Omental fat pad (tissue), 4 donors: ENCODE results near the gene ITGA1. TPM values are rescaled to one million over a fixed set of nuclear protein-coding genes. Genes with fewer than 3 reads are reported as not detected.
A peak's percentile ranks its signal among the peaks of the same experiment; 100 is the strongest.

Experiments
- ATAC-seq: fragments of 150-250 bp; one replicate; pipeline ENCODE4 v1.9.1; 2016; ENCODE audit warnings: mild to moderate bottlenecking, moderate library complexity; ENCODE audit not compliant: low FRiP score
- DNase-seq: peaks from one replicate; pipeline ENCODE4 v3.0.0-alpha.2; 2019; ENCODE audit warnings: low spot score
- total RNA-seq, 4 donors: library from RNA; depleted of rRNA; stranded (reverse); fragments of >200 nt; gene quantifications; one replicate each; pipeline ENCODE4 v1.1.0, GENCODE V29; 2016
- TF ChIP-seq, protein P1 (sequence below), 3 donors: fragments of 450-650 bp; IDR thresholded peaks; one replicate each; pipeline ENCODE4 v1.5.1; 2016 to 2017; ENCODE audit warnings: antibody characterized with exemption in 3 of 3, mild to moderate bottlenecking in 3 of 3, moderate library complexity in 2 of 3

ITGA1 gene
- total RNA-seq, 4 donors from 2014 or later: 23.0 to 181 (median 55.0) TPM

DNA sequence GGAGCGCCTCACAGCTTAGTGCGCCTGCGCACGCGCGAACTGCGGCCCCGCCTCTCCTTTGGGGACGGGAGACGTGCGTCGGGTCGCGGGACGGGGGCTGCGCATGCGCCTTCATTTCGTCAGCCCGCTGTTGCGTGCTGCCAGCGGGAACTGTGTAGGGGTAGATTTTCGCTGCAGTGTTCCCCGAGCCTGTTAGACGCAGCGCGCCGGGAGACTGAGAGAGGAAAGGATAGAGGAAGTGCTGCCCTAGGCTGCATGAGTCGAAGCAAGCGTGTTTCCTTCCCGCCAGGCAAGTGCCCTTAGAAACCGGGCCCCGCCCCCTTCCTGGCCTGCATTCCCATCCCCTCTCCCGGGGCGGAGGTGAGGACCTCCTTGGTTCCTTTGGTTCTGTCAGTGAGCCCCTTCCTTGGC, 12.3 kb downstream of the ITGA1 start:
- ATAC-seq (peak; percentile 89), DNase-seq (peak; percentile 76)
- TF ChIP-seq, protein P1, sequence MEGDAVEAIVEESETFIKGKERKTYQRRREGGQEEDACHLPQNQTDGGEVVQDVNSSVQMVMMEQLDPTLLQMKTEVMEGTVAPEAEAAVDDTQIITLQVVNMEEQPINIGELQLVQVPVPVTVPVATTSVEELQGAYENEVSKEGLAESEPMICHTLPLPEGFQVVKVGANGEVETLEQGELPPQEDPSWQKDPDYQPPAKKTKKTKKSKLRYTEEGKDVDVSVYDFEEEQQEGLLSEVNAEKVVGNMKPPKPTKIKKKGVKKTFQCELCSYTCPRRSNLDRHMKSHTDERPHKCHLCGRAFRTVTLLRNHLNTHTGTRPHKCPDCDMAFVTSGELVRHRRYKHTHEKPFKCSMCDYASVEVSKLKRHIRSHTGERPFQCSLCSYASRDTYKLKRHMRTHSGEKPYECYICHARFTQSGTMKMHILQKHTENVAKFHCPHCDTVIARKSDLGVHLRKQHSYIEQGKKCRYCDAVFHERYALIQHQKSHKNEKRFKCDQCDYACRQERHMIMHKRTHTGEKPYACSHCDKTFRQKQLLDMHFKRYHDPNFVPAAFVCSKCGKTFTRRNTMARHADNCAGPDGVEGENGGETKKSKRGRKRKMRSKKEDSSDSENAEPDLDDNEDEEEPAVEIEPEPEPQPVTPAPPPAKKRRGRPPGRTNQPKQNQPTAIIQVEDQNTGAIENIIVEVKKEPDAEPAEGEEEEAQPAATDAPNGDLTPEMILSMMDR (IDR thresholded peaks at IDR 0.05): no peak

DNA sequence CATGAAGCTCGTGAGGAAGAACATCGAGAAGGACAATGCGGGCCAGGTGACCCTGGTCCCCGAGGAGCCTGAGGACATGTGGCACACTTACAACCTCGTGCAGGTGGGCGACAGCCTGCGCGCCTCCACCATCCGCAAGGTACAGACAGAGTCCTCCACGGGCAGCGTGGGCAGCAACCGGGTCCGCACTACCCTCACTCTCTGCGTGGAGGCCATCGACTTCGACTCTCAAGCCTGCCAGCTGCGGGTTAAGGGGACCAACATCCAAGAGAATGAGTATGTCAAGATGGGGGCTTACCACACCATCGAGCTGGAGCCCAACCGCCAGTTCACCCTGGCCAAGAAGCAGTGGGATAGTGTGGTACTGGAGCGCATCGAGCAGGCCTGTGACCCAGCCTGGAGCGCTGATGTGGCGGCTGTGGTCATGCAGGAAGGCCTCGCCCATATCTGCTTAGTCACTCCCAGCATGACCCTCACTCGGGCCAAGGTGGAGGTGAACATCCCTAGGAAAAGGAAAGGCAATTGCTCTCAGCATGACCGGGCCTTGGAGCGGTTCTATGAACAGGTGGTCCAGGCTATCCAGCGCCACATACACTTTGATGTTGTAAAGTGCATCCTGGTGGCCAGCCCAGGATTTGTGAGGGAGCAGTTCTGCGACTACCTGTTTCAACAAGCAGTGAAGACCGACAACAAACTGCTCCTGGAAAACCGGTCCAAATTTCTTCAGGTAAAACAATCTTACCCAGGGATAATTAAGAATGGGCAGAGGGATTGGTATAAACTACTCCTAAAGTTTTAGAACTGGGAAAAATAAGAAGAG, 12.9 kb downstream of the ITGA1 start:
- DNase-seq (peak; percentile 52), ATAC-seq (peak; percentile 93)
- TF ChIP-seq, protein P1 (IDR thresholded peaks at IDR 0.05): no peak

DNA sequence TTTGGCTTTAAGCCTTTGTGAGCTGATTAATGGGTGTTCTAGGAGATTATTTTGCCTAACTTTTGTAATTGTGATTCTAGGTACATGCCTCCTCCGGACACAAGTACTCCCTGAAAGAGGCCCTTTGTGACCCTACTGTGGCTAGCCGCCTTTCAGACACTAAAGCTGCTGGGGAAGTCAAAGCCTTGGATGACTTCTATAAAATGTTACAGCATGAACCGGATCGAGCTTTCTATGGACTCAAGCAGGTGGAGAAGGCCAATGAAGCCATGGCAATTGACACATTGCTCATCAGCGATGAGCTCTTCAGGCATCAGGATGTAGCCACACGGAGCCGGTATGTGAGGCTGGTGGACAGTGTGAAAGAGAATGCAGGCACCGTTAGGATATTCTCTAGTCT, 13.6 kb downstream of the ITGA1 start:
- ATAC-seq: no peak
- TF ChIP-seq, protein P1 (IDR thresholded peaks at IDR 0.05): no peak
- no peak for DNase-seq

DNA sequence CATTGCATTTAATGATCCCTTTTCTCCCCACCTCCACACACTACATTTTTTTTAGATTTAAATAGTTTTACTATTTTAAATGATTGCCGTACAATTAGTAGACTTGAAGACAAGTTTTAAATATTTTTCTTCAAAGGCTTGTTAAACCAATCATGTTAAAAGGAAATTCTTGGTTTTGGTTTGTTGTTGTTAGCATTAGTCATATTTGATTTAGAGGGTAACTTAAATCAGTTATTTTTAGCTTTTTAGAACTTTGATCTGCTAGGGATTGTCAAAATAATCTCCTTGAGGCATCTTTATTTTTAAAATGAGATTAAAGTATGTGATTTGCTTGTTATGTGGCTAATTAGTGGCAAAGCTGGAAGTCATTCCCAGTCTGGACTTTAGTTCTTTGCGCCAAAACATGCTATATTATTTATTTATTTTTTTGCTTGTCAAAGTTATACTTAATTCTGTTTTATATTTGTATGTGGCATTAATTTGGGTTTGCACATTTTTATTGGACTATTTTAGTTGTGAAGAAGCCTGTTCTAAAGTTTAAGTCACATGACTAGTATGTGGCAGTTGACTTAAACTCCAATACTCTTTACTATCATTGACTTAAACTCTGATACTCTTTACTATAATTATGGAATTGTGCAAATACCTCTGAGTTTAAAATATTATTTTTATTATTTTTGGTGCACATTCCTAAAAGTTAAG, 14.7 kb downstream of the ITGA1 start:
- ATAC-seq (no peak), DNase-seq (no peak)
- TF ChIP-seq, protein P1 (IDR thresholded peaks at IDR 0.05): no peak

DNA sequence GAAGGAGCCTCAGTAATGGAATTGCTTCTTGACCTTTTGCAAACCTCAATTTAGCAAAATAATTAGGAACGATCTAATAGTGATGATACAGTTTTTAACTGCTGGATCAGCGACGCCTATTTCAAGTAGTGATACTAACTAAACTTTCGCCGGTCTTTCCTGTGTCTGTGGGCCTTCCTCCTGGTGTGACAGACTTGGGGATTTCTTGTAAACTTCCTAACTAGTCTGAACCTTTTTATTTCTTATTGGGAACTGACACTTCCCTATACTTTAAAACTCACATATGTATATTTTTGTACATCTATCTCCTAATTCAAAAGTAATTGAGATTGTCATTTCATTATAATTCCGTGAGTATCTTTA, 15.2 kb downstream of the ITGA1 start:
- ATAC-seq (no peak), DNase-seq (no peak)
- TF ChIP-seq, protein P1 (IDR thresholded peaks at IDR 0.05): no peak

DNA sequence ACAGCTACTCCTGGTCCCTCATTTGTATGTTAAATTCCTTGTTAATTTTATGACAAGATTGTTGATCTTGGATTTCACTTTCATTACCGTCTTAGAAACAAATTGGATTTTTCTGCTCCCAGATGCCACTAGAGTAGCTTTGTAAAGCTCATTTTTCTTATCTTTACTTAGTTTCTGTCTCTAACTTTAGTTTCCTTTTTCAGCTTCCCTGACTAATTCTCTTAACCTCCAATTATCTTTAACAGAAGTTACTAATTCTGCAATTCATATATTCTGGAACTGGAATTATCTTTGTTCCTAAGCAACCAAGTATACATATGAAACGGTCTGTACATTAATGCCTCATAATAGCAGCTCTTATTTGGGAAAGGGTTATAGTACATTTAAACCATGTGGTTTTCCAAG, 16.7 kb downstream of the ITGA1 start:
- TF ChIP-seq, protein P1 (IDR thresholded peaks at IDR 0.05): no peak
- ATAC-seq (no peak), DNase-seq (no peak)
